ENCODE results near the gene TENM3.

TENM3 gene

DNA sequence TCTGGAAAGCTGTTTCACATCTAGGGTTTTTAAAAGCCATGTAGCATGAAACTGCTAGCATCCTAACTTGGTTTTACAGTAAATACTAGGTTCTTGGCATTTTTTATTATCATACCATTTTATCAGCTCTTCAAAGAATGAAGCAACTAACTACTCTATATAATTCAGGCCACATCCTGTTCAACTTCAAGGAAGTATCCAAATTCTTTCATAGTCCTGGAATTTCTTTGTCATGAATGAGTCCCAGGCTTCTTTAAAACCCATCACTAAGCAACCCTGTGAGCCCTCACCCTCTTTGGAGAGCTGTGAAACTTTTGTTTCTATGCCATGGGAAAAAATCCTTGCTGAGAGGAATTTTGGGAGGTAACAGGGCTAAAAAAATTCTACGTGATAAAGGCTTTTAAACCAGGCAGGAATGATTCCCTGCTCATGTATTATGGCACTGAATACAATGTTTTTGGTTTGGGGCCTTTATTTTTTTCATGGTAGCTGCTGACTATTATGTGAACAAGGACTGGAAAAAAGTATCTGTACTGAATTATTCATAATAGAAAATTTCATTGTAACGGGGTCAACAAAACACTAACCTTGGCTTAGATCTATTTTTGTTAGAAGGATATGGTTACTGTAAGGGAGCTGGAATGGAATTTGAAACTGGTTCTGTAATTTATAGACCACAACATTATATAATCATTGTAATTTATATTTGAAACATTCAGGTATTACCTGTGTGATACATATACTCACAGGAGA, 509.1 kb downstream of the TENM3 start:
- DNase-seq, result no peak

- no peak for DNase-seq
These were observed 511.7 kb downstream of the TENM3 start for GRCh38 chr4:182754895-182755294.

GRCh38 chr4:182756161-182756690, 513.0 kb downstream of the TENM3 start:
- DNase-seq, result no peak

- DNase-seq, result no peak
These were observed 515.1 kb downstream of the TENM3 start for GRCh38 chr4:182758273-182758672.

DNA sequence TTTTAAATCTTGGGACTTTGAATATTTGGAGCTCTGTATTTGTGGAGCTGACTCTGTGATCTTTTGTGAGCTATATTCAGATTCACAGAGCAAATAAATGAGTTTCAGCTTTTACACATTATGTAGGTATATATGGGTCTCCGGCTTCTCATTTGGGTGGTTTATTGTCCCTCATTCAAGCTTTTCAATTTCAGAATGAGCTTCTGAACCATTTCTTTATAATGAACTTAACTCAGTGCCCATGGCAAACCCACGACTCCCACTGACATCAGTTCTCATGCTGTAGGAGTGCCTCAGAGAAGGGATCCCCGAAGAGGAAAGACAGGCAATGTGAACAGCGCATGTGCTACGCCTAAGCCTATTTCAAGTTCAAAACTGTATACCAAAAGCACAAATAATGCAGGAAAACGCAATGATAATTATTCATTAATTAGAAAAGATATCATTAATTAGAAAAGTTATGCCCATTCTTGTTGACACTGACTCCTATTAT, 517.4 kb downstream of the TENM3 start:
- DNase-seq, result no peak

- DNase-seq, result no peak
These were observed 520.9 kb downstream of the TENM3 start for GRCh38 chr4:182764137-182764536.

GRCh38 chr4:182764642-182765041, 521.4 kb downstream of the TENM3 start:
- DNase-seq, result no peak

DNA sequence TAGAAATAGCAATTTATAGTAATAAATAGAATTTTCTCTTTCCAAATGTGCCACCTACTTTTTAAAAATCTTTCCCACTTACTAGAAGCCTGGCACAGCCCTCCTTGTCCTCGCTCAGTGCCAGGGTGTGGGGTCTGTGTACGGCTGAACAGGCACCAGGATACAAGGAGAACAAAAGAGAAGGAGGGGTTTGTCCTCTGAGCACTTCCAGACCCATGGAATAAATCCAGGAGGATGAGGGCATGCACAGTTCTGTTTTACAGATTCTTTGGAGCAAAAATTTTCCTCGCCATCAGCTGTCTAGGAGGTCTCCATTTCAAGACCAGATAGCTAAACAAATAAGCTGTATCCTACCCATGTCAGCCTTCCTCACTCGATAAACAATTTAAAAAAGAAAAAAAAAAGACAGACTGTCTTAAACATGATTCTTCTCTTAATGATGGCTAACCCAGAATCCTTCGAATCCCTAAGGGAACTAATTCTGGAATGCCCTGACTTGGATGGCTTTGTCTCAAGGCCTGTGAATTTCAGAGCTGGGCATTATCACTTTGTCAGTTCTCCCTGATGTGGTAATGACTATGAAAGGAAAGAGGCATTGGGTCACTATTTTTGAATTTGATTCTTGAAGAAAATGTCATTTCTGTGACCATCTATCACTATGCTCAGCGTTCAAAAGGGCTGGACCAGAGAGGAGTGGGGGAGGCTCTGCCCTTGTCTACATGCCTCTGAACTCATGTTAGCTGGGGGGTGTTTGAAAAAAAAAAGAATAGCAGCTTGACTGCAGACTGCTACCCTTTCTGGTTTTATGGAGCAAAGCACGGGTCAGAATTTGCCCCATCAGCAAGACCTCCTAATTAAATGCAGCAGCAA, 523.0 kb downstream of the TENM3 start:
- DNase-seq, result no peak

DNA sequence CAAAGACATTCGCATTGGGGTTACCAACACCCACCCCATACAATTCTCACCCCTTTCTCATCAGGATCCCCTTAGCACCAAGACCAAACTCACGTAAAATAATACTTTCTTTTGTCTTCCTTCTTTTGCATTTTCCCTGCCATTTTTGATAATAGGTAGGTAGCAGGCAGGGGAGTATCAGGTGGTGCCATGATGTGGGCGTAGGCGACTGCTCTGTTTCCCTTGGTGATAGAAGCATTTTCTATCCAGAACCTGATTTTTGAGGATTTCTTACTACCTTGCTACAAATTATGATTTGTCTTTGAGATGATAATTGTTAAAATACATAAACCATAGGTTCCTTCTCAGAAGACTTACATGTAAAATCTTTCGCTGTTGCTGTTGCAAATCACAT, 523.7 kb downstream of the TENM3 start:
- DNase-seq, result no peak

DNA sequence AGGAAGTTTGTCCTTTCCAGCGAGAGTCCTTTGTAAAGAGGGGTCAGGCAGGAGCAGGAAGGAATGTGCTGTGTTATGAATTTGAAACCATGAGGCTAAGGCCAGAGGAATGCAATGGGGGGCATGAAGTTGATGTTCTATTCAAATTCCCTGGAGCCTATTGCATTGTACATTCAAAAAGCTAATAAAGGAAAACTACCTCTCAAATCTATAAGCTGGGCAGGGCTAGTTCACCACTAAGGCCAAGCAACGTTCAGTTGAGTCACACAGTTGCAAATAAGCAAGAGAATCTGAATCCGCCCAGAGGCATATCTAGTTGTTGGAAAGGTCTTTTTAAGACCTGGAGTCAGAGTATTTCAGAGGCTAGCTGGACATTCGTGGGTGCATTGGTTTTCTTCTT, 525.6 kb downstream of the TENM3 start:
- DNase-seq, result no peak

DNA sequence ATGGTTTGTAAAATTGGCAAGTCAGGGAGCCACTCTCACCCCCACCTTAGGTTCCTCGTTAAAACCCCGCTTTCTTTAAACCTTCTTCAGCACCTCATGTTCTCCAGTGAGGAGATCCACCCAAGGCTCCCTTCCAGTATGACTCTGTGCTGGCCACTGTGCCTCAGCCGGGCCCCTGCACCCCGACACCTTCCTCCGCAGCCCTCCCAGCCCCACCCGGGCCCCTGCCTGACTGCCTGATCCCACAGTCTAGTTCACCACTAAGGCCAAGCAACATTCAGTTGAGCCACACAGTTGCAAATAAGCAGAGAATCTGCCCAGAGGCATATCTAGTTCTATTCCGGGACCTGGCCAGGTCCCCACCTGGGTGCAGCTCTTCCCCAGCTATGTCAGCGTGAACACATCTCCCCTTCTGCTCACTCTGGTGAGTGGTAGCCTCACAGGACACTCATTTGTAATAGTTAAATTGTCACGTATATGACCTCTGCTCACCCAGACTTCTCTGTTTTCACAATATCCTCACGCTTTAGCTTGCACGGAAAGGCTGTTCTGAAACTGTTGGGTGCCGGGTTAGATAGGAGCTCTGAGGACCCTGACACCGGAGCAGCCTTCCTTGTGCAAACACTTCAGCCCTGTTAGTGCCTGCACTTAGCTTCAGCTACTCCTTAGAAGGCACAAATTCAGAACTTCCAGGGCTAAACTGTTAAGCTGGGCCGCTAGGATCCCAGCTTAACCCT, 527.2 kb downstream of the TENM3 start:
- no peak for DNase-seq

DNA sequence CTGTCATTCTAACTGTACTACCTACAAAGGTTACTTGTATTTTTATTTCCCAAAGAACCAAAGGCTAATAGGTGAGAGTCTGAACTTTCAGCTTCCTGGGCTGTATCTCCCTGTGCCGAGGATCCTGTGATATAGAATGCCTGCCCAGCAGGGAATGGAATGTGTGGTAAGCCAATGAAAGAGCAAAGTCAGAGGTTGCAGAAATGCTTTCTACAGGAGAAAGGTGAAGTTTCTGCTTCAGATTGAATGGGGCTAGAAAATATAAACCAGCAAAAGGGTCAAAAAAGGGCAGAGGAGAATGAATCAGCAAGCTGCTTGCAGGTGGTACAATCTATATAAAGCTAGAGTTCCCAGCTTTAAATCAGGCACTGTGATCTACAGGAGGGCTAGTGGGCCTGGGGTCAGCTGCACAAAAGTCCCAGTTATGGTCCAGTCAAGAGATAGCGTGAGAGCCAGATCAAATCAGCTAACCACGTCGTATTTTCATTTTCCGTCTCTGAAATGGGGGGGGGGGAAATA, 527.9 kb downstream of the TENM3 start:
- DNase-seq, result no peak

- DNase-seq, result no peak
These were observed 531.9 kb downstream of the TENM3 start for GRCh38 chr4:182775075-182775474.

GRCh38 chr4:182776376-182777105, 533.3 kb downstream of the TENM3 start:
- no peak for DNase-seq

DNA sequence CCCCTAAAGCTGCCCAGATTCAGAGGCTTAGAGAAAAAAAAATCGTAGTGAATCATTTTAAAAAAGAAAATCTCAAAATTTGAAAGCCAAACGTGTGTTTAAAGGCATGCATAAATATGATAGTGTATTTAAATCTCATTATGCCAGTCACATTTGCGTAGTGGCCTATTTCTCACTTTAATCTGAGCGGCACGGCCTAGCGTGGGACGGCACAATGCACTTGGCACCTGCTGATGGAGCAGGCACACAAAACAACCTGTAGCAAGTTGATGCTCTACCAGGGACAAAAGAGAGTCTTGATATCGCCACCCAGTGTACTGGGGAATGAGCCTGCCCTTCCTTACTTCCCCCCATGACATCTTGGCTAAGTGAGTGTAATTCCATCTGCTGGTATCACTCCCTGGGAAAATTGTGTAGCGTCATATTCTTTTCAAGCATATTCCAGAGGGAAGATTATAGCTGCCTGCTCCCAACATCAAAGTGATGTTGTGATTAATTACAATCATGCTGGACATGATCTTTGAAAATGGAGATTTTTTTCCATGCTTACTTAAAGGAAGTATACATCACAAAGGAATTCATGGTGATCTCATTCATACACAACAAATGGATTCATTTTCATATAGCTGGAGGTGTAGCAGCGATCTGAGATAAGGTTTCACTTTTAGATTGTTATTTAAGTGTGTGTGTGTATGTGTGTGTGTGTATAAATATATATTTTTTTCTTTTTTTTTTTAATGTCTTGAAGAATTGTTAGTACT, 535.2 kb downstream of the TENM3 start:
- no peak for DNase-seq

DNA sequence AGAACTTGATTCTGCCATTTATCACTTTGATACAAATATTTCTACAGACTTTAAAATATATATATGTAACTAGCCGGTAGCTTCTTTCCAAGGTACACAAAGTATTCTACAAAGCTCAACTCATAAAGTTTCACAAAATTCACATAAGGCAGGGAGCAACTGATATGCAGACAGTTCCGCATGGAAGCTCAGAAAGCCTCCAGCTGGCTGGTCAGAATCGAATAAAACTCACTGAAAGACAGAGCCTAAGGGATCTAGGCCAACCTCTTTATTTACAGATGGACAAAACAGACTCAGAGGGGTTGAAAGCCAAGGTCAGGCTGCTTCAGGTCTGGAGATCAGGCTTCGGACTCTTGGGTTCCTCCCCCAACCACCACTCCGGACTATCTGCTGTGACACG, 543.8 kb downstream of the TENM3 start:
- DNase-seq, result no peak

- no peak for DNase-seq
These were observed 545.0 kb downstream of the TENM3 start for GRCh38 chr4:182788201-182788600.

GRCh38 chr4:182789529-182789928, 546.3 kb downstream of the TENM3 start:
- no peak for DNase-seq

DNA sequence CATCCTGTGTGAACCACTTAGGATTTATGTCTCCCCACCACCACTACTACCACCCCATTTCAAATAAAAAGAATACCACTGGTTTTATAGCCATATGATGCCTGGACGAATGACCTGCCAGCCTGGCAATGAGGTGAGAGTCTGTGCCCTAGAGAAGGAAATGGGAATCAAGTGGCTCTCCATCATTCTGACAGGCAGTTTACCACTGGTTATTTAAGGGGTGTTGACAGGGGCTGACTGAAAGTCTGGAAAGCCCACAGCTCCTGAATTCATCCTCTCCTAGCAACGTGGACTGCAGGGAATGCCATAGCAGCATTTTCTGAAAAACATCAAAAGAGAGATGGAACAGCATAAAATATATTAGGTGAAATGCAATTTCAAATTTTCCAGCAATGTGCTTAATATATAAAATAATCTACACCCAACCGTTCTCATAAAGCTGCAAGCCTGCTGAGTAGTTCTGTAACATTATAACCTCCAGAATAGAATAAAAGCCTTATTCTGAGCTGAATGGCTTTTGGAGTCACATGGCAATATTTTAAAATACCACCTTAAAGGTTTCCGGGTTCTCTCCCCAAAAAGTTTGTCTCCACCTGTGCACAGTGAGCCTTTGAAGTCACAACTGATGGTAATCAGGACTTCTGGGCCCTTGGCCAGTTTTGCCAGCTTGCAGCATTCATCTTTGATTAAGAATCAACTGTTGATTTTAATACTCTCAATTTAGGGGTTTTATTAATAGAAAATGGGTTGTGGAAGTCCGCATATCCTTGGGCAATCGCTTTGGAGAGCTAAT, 552.4 kb downstream of the TENM3 start:
- DNase-seq, result no peak

GRCh38 chr4:182799515-182800215, 556.5 kb downstream of the TENM3 start:
- no peak for DNase-seq

Data from NCI-H1436 treated with DMSO at 0.1 percent for 48 hours (cell line).